GM23338 (cell line): ENCODE measurements around the gene SMARCE1. TPM values are rescaled to one million over a fixed set of nuclear protein-coding genes. Genes with fewer than 3 reads are reported as not detected.
A peak's percentile ranks its signal among the peaks of the same experiment; 100 is the strongest.

Experiments used
- ATAC-seq: fragments of 200-7000 bp; cut with Tn5 transposase; 3 replicates; pipeline ENCODE4 v1.9.1; 2020
- DNase-seq: peaks from one replicate; pipeline ENCODE4 v3.0.0-alpha.2; 2015; ENCODE audit warnings: low spot score
- H2AFZ ChIP-seq: fragments of 200-600 bp; sonication (generic); 2 replicates; pipeline ENCODE4 v1.8.0; 2016; ENCODE audit warnings: antibody characterized with exemption, mild to moderate bottlenecking, moderate library complexity
- H3F3A ChIP-seq: fragments of 200-600 bp; sonication (generic); replicated peaks from 2 replicates; pipeline ENCODE4 v1.8.0; 2017; ENCODE audit warnings: antibody characterized with exemption, mixed run types, low read depth
- H3K27ac ChIP-seq: fragments of 200-600 bp; sonication (generic); 2 replicates; pipeline ENCODE4 v1.6.1; 2016; ENCODE audit warnings: low read depth
- H3K27me3 ChIP-seq: fragments of 200-600 bp; sonication (generic); 2 replicates; pipeline ENCODE4 v1.8.0; 2016; ENCODE audit warnings: mild to moderate bottlenecking, mixed run types, moderate library complexity; ENCODE audit not compliant: insufficient read depth
- H3K36me3 ChIP-seq: fragments of 200-600 bp; sonication (generic); 2 replicates; pipeline ENCODE4 v1.8.0; 2016; ENCODE audit warnings: mild to moderate bottlenecking; ENCODE audit not compliant: insufficient read depth
- H3K4me1 ChIP-seq: fragments of 200-600 bp; sonication (generic); 2 replicates; pipeline ENCODE4 v1.8.0; 2016; ENCODE audit warnings: mild to moderate bottlenecking, moderate library complexity; ENCODE audit not compliant: insufficient read depth
- H3K4me2 ChIP-seq: fragments of 200-600 bp; sonication (generic); 2 replicates; pipeline ENCODE4 v1.7.1; 2017; ENCODE audit warnings: mixed run types
- H3K4me3 ChIP-seq: fragments of 200-600 bp; sonication (generic); 2 replicates; pipeline ENCODE4 v1.6.1; 2016; ENCODE audit warnings: mixed run types
- H3K79me2 ChIP-seq: fragments of 200-600 bp; sonication (generic); replicated peaks from 2 replicates; pipeline ENCODE4 v1.8.0; 2017; ENCODE audit warnings: mild to moderate bottlenecking; ENCODE audit not compliant: insufficient read depth
- H3K9me2 ChIP-seq: fragments of 200-600 bp; sonication (generic); 2 replicates; pipeline ENCODE4 v1.8.0; 2017; ENCODE audit not compliant: insufficient read depth
- H4K20me1 ChIP-seq: fragments of 200-600 bp; sonication (generic); replicated peaks from 2 replicates; pipeline ENCODE4 v1.8.0; 2017; ENCODE audit warnings: mild to moderate bottlenecking; ENCODE audit not compliant: insufficient read depth
- H3K27ac Mint-ChIP-seq: 2 replicates; pipeline ENCODE4 v1.8.0; 2020; ENCODE audit warnings: inconsistent platforms, mild to moderate bottlenecking, moderate library complexity, mixed read lengths
- H3K27me3 Mint-ChIP-seq: 3 replicates; pipeline ENCODE4 v1.8.0; 2022; ENCODE audit warnings: low read depth, mild to moderate bottlenecking, moderate library complexity, mixed read lengths, inconsistent platforms; ENCODE audit not compliant: insufficient read depth, poor library complexity
- H3K36me3 Mint-ChIP-seq: 3 replicates; pipeline ENCODE4 v1.8.0; 2021; ENCODE audit warnings: low read depth, mild to moderate bottlenecking, inconsistent platforms, moderate library complexity, mixed read lengths
- H3K4me1 Mint-ChIP-seq: 3 replicates; pipeline ENCODE4 v1.8.0; 2020; ENCODE audit warnings: mild to moderate bottlenecking, inconsistent platforms, mixed read lengths
- H3K4me3 Mint-ChIP-seq: 3 replicates; pipeline ENCODE4 v1.8.0; 2021; ENCODE audit warnings: moderate library complexity, mild to moderate bottlenecking, inconsistent platforms, mixed read lengths
- H3K9me3 Mint-ChIP-seq: 3 replicates; pipeline ENCODE4 v1.8.0; 2020; ENCODE audit warnings: moderate library complexity, mild to moderate bottlenecking, inconsistent platforms, mixed read lengths
- CREB1 ChIP-seq: fragments of 250-450 bp; sonication (Bioruptor Pico); IDR thresholded peaks from 2 replicates; pipeline ENCODE4 v1.5.0; 2020; ENCODE audit warnings: low read depth, mild to moderate bottlenecking, moderate library complexity
- EZH2 ChIP-seq: fragments of 200-600 bp; sonication (generic); IDR thresholded peaks from one replicate; pipeline ENCODE4 v1.8.0; 2017; ENCODE audit warnings: antibody characterized with exemption, mild to moderate bottlenecking, low read depth; ENCODE audit not compliant: unreplicated experiment
- EZH2phosphoT487 ChIP-seq: fragments of 200-600 bp; sonication (generic); IDR thresholded peaks from one replicate; pipeline ENCODE4 v1.8.1; 2018; ENCODE audit warnings: antibody characterized with exemption; ENCODE audit not compliant: unreplicated experiment
- JUNB ChIP-seq: IDR thresholded peaks from one replicate; pipeline ENCODE4 v1.6.1; 2016; ENCODE audit warnings: antibody characterized with exemption; ENCODE audit not compliant: unreplicated experiment
- NANOG ChIP-seq: IDR thresholded peaks from 2 replicates; pipeline ENCODE4 v1.6.1; 2016; ENCODE audit warnings: antibody characterized with exemption, borderline replicate concordance
- POLR2AphosphoS5 ChIP-seq: IDR thresholded peaks from 2 replicates; pipeline ENCODE4 v1.6.1; 2016; ENCODE audit warnings: antibody characterized with exemption, low read depth
- STAT1 ChIP-seq: IDR thresholded peaks from one replicate; pipeline ENCODE4 v1.6.1; 2016; ENCODE audit warnings: antibody characterized with exemption; ENCODE audit not compliant: unreplicated experiment
- ZNF114 ChIP-seq: fragments of 250-450 bp; sonication (Bioruptor Pico); IDR thresholded peaks from 2 replicates; pipeline ENCODE4 v1.5.0; 2020; ENCODE audit warnings: mild to moderate bottlenecking, moderate library complexity
- ZNF331 ChIP-seq: fragments of 250-450 bp; sonication (Bioruptor Pico); IDR thresholded peaks from 2 replicates; pipeline ENCODE4 v1.5.0; 2020; ENCODE audit warnings: low read depth, mild to moderate bottlenecking, moderate library complexity
- polyA plus RNA-seq: library from polyadenylated mRNA; unstranded; fragments of >200 nt; fragmentation: Nextera tagmentation; extraction: Ambion mirVana; gene quantifications from 2 replicates; pipeline ENCODE4 v1.2.1, GENCODE V29; 2016
- total RNA-seq: library from RNA; depleted of rRNA; stranded (reverse); fragments of >200 nt; shearing (Covaris generic); gene quantifications from 2 replicates; pipeline ENCODE4 v1.2.3, GENCODE V29; 2014
- TF ChIP-seq, protein P1 (sequence below): IDR thresholded peaks from 2 replicates; pipeline ENCODE4 v1.6.1; 2016; ENCODE audit warnings: antibody characterized with exemption
- TF ChIP-seq, protein P2 (sequence below): IDR thresholded peaks from one replicate; pipeline ENCODE4 v1.6.1; 2018; ENCODE audit warnings: antibody characterized with exemption; ENCODE audit not compliant: unreplicated experiment
- TF ChIP-seq, protein P3 (sequence below), 2 experiments: fragments of 200-600 bp in 1 of 2; sonication (generic) in 1 of 2; conservative IDR thresholded peaks; 2 replicates each; pipeline versions ENCODE4 v1.5.1 to v1.6.1; 2016 to 2017; ENCODE audit warnings: antibody characterized with exemption in 2 of 2, low read depth in 2 of 2, mild to moderate bottlenecking in 2 of 2, moderate library complexity in 1 of 2
- TF ChIP-seq, protein P4 (sequence below): fragments of 250-450 bp; sonication (Bioruptor Pico); IDR thresholded peaks from 2 replicates; pipeline ENCODE4 v1.5.0; 2020; ENCODE audit warnings: mild to moderate bottlenecking, moderate library complexity

SMARCE1 gene
- total and polyA plus RNA-seq, 2 experiments from 2014 or later, result 101 to 258 TPM

DNA sequence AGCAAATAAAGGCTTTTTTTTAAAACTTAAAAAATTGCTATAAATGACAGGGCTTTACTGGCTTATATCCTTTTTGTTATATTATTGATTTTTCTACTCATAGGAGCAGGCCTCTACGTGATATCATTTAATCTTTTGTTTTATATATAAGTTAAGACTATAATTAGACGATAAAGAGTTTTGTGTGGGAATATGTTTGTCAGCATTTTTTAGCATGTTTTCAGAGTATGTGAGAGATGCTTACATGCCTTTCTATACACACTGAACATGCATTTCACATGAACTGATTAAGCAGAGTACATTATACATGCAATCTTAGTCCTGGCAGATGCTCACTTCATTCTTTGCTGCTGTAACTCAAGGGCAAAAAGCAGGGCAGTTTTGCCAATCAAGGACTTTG, 25.0 kb upstream of the SMARCE1 start:
- Histone ChIP-seq H3K27ac (no peak overlapping the region), H3K4me3 (no peak overlapping the region), H4K20me1 (no peaks in the 10 kb centered on the region), H3K79me2 (no peaks in the 10 kb centered on the region), H3K4me1 (peaks cover 5% of the 10 kb centered on the region; the same call in 1 of the 2 replicates), H2AFZ (0 out of 2 replicates have a peak overlapping the region, but pooled peaks have one; percentile 24), H3K36me3 (no peaks in the 10 kb centered on the region), H3K4me2 (no peak overlapping the region), H3K9me2 (no peaks in the 10 kb centered on the region), H3F3A (no peaks in the 10 kb centered on the region), H3K27me3 (no peaks in the 10 kb centered on the region)
- no peak overlapping the region for H3K27ac Mint-ChIP-seq
- H3K9me3 Mint-ChIP-seq, result no peaks in the 10 kb centered on the region
- DNase-seq (no peak), ATAC-seq (no peak)
- no peaks in the 10 kb centered on the region for H3K36me3 Mint-ChIP-seq
- no peak for TF ChIP-seq JUNB
- TF ChIP-seq NANOG, result no peak
- no peak for TF ChIP-seq POLR2AphosphoS5
- TF ChIP-seq ZNF331 (CRISPR knock-in tag), result no peak
- TF ChIP-seq EZH2phosphoT487, result no peak
- no peak for TF ChIP-seq ZNF114 (CRISPR knock-in tag)
- TF ChIP-seq, protein P1, sequence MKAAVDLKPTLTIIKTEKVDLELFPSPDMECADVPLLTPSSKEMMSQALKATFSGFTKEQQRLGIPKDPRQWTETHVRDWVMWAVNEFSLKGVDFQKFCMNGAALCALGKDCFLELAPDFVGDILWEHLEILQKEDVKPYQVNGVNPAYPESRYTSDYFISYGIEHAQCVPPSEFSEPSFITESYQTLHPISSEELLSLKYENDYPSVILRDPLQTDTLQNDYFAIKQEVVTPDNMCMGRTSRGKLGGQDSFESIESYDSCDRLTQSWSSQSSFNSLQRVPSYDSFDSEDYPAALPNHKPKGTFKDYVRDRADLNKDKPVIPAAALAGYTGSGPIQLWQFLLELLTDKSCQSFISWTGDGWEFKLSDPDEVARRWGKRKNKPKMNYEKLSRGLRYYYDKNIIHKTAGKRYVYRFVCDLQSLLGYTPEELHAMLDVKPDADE, result no peak
- TF ChIP-seq, protein P2, sequence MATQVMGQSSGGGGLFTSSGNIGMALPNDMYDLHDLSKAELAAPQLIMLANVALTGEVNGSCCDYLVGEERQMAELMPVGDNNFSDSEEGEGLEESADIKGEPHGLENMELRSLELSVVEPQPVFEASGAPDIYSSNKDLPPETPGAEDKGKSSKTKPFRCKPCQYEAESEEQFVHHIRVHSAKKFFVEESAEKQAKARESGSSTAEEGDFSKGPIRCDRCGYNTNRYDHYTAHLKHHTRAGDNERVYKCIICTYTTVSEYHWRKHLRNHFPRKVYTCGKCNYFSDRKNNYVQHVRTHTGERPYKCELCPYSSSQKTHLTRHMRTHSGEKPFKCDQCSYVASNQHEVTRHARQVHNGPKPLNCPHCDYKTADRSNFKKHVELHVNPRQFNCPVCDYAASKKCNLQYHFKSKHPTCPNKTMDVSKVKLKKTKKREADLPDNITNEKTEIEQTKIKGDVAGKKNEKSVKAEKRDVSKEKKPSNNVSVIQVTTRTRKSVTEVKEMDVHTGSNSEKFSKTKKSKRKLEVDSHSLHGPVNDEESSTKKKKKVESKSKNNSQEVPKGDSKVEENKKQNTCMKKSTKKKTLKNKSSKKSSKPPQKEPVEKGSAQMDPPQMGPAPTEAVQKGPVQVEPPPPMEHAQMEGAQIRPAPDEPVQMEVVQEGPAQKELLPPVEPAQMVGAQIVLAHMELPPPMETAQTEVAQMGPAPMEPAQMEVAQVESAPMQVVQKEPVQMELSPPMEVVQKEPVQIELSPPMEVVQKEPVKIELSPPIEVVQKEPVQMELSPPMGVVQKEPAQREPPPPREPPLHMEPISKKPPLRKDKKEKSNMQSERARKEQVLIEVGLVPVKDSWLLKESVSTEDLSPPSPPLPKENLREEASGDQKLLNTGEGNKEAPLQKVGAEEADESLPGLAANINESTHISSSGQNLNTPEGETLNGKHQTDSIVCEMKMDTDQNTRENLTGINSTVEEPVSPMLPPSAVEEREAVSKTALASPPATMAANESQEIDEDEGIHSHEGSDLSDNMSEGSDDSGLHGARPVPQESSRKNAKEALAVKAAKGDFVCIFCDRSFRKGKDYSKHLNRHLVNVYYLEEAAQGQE, result no peak
- no peak for TF ChIP-seq EZH2
- no peak for TF ChIP-seq CREB1 (CRISPR knock-in tag)
- no peak for TF ChIP-seq STAT1
- TF ChIP-seq, protein P3, sequence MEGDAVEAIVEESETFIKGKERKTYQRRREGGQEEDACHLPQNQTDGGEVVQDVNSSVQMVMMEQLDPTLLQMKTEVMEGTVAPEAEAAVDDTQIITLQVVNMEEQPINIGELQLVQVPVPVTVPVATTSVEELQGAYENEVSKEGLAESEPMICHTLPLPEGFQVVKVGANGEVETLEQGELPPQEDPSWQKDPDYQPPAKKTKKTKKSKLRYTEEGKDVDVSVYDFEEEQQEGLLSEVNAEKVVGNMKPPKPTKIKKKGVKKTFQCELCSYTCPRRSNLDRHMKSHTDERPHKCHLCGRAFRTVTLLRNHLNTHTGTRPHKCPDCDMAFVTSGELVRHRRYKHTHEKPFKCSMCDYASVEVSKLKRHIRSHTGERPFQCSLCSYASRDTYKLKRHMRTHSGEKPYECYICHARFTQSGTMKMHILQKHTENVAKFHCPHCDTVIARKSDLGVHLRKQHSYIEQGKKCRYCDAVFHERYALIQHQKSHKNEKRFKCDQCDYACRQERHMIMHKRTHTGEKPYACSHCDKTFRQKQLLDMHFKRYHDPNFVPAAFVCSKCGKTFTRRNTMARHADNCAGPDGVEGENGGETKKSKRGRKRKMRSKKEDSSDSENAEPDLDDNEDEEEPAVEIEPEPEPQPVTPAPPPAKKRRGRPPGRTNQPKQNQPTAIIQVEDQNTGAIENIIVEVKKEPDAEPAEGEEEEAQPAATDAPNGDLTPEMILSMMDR (conservative IDR thresholded peaks at IDR 0.05; ENCODE audit: low read depth in 2 of 2), result no peak
- TF ChIP-seq, protein P4, sequence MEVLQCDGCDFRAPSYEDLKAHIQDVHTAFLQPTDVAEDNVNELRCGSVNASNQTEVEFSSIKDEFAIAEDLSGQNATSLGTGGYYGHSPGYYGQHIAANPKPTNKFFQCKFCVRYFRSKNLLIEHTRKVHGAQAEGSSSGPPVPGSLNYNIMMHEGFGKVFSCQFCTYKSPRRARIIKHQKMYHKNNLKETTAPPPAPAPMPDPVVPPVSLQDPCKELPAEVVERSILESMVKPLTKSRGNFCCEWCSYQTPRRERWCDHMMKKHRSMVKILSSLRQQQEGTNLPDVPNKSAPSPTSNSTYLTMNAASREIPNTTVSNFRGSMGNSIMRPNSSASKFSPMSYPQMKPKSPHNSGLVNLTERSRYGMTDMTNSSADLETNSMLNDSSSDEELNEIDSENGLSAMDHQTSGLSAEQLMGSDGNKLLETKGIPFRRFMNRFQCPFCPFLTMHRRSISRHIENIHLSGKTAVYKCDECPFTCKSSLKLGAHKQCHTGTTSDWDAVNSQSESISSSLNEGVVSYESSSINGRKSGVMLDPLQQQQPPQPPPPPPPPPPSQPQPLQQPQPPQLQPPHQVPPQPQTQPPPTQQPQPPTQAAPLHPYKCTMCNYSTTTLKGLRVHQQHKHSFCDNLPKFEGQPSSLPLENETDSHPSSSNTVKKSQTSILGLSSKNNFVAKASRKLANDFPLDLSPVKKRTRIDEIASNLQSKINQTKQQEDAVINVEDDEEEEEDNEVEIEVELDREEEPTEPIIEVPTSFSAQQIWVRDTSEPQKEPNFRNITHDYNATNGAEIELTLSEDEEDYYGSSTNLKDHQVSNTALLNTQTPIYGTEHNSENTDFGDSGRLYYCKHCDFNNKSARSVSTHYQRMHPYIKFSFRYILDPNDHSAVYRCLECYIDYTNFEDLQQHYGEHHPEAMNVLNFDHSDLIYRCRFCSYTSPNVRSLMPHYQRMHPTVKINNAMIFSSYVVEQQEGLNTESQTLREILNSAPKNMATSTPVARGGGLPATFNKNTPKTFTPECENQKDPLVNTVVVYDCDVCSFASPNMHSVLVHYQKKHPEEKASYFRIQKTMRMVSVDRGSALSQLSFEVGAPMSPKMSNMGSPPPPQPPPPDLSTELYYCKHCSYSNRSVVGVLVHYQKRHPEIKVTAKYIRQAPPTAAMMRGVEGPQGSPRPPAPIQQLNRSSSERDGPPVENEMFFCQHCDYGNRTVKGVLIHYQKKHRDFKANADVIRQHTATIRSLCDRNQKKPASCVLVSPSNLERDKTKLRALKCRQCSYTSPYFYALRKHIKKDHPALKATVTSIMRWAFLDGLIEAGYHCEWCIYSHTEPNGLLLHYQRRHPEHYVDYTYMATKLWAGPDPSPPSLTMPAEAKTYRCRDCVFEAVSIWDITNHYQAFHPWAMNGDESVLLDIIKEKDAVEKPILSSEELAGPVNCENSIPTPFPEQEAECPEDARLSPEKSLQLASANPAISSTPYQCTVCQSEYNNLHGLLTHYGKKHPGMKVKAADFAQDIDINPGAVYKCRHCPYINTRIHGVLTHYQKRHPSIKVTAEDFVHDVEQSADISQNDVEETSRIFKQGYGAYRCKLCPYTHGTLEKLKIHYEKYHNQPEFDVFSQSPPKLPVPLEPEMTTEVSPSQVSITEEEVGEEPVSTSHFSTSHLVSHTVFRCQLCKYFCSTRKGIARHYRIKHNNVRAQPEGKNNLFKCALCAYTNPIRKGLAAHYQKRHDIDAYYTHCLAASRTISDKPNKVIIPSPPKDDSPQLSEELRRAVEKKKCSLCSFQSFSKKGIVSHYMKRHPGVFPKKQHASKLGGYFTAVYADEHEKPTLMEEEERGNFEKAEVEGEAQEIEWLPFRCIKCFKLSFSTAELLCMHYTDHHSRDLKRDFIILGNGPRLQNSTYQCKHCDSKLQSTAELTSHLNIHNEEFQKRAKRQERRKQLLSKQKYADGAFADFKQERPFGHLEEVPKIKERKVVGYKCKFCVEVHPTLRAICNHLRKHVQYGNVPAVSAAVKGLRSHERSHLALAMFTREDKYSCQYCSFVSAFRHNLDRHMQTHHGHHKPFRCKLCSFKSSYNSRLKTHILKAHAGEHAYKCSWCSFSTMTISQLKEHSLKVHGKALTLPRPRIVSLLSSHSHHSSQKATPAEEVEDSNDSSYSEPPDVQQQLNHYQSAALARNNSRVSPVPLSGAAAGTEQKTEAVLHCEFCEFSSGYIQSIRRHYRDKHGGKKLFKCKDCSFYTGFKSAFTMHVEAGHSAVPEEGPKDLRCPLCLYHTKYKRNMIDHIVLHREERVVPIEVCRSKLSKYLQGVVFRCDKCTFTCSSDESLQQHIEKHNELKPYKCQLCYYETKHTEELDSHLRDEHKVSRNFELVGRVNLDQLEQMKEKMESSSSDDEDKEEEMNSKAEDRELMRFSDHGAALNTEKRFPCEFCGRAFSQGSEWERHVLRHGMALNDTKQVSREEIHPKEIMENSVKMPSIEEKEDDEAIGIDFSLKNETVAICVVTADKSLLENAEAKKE, result no peak
- H3K4me1 Mint-ChIP-seq, result peaks cover 9% of the 10 kb centered on the region; the same call in 2 of the 3 replicates
- peaks cover 4% of the 10 kb centered on the region for H3K27me3 Mint-ChIP-seq
- H3K4me3 Mint-ChIP-seq, result no peak overlapping the region
